ENCODE results near the gene TTC39A.

TTC39A gene

DNA sequence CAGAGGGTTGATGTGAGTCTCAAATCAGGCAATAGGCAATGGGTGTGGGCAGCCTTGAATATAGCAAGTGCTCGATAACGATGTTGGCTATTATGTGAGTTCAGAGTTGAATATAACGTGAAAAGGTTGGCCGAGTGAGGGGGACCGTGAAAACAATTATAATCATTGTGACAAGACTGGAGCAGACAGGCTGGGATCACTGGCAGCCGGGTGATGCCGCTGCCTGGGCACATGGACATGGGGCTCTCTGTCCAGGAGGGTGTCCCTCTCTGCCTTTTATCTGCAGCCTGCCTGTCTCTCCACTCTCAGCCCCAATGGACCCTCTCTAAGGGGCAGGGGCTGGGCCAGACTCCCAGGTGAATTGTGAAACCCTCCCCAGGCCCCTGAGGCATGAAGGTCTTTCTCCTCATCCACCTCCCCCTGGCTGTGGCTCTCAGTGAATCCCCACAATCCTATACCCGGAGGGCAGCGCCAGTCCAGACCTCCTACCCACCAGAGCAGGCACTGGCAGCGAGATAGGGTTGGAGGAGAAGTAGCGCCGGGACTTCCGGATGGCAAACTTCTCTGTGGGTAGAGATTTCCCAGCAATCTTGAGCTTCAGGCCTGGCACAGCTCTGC is 36.4 kb downstream of the TTC39A start:
- Histone ChIP-seq H3K36me3 (ENCODE audit: control insufficient read depth in 5 of 5, insufficient read depth in 5 of 5, low read length in 5 of 5) (peaks cover 0 to under 1% (median 0%) of the 10 kb centered on the region in 5 donors), H3K27me3 (ENCODE audit: control insufficient read depth in 5 of 5, insufficient read depth in 4 of 5, low read length in 5 of 5) (no peaks in the 10 kb centered on the region), H3K27ac (ENCODE audit: low read depth, low read length) (no peak overlapping the region), H3K4me1 (ENCODE audit: control insufficient read depth in 5 of 5, insufficient read depth in 5 of 5, low read length in 5 of 5) (peaks cover 0 to 20% (median 16%) of the 10 kb centered on the region in 5 donors), H3K4me3 (ENCODE audit: low read depth in 1 of 5, low read length in 5 of 5) (no peak overlapping the region), H3K9ac (ENCODE audit: low read length in 5 of 5) (no peak overlapping the region), H3K9me3 (ENCODE audit: control insufficient read depth in 5 of 5, low read length in 5 of 5) (no peaks in the 10 kb centered on the region)

DNA sequence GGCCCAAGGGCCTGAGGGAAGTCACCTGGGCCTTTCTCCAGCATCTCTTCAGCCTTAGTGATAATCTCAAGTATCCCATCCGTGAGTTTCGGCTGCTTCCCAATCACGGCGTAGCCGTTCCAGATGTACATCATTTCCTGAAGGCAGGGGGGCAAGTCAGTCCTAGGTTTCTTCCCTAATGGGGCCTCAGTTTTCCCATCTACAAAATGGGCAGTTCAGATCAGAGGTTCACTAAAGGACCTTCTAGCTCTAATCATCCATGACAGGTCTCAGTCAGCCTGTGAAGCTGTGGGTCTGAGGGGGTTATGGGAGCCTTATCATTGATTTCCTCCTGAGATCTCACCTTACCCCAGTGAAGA is 39.9 kb downstream of the TTC39A start:
- H3K4me3 ChIP-seq (ENCODE audit: low read depth in 1 of 5, low read length in 5 of 5): no peak overlapping the region
- H3K27me3 ChIP-seq (ENCODE audit: control insufficient read depth in 5 of 5, insufficient read depth in 4 of 5, low read length in 5 of 5): no peaks in the 10 kb centered on the region
- H3K36me3 ChIP-seq (ENCODE audit: control insufficient read depth in 5 of 5, insufficient read depth in 5 of 5, low read length in 5 of 5): peaks cover 0 to 3% (median 0%) of the 10 kb centered on the region in 5 donors
- H3K9ac ChIP-seq (ENCODE audit: low read length in 5 of 5): no peak overlapping the region
- H3K4me1 ChIP-seq (ENCODE audit: control insufficient read depth in 5 of 5, insufficient read depth in 5 of 5, low read length in 5 of 5): peaks cover 0 to 15% (median 8%) of the 10 kb centered on the region in 5 donors
- no peaks in the 10 kb centered on the region for H3K9me3 ChIP-seq (ENCODE audit: control insufficient read depth in 5 of 5, low read length in 5 of 5)
- no peak overlapping the region for H3K27ac ChIP-seq (ENCODE audit: low read depth, low read length)

DNA sequence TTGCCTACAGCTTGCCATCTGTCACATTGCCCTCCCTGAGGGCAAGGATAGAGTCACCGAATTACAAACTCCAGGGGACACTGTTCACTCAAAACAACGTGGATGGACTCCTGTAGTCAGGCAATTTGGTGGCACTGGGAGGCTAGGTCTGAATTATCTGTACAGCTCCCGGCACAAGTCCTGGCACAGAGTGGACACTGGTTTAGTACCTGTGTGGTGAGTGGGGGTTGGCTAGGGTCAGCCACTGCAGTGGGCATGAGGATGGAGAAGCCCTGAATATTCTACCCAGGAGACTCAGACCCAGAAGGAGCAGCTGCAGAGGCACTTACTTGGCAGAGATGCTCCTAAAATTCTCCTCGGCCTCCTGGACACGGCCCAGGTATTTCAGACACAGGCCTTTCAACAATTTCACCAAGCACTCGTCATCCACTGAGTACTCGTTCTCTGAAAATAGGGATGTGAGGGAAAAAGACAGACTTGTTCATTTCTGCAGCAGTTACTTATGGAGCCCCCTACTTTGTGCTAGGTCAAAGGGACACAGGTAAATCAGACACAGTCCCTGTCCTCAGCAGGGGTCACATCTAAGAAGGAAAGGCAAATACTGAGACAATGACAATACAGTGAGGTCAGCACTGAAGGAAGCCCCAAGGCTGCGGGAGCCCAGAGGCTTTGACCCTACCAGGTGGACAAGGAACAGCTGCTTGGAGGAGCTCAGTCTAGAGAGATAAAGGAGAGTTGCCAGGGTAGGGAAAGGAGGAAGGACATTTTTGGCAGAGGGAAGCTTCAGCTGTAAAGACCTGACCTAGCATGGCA is 40.5 kb downstream of the TTC39A start:
- H3K9me3 ChIP-seq (ENCODE audit: control insufficient read depth in 5 of 5, low read length in 5 of 5): no peaks in the 10 kb centered on the region
- H3K4me3 ChIP-seq (ENCODE audit: low read depth in 1 of 5, low read length in 5 of 5): no peak overlapping the region
- H3K9ac ChIP-seq (ENCODE audit: low read length in 5 of 5): no peak overlapping the region
- H3K27me3 ChIP-seq (ENCODE audit: control insufficient read depth in 5 of 5, insufficient read depth in 4 of 5, low read length in 5 of 5): no peaks in the 10 kb centered on the region
- H3K4me1 ChIP-seq (ENCODE audit: control insufficient read depth in 5 of 5, insufficient read depth in 5 of 5, low read length in 5 of 5): peaks cover 0 to 15% (median 8%) of the 10 kb centered on the region in 5 donors
- H3K36me3 ChIP-seq (ENCODE audit: control insufficient read depth in 5 of 5, insufficient read depth in 5 of 5, low read length in 5 of 5): peaks cover 0 to 3% (median 0%) of the 10 kb centered on the region in 5 donors
- no peak overlapping the region for H3K27ac ChIP-seq (ENCODE audit: low read depth, low read length)

DNA sequence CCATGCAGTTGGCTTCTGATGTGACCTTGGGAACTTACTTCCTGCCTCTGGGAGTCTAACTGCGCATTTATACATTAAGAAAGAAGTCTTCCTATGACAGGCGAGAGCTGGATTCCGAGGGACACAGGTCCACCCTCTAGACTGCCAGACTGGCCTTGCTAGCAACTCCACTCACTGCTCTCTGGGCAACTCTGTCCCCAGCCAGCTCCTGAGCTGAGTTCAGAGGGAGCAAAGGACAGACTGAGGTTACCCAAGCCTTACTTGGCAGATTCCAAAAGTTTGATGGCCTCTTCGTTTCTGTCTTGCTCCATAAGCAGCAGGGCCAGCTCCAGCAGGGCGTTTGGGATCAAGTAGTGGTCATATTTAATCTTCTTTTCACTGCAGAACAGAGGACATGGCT is 41.8 kb downstream of the TTC39A start:
- Histone ChIP-seq H3K4me3 (ENCODE audit: low read depth in 1 of 5, low read length in 5 of 5) (no peak overlapping the region), H3K9me3 (ENCODE audit: control insufficient read depth in 5 of 5, low read length in 5 of 5) (no peaks in the 10 kb centered on the region), H3K27me3 (ENCODE audit: control insufficient read depth in 5 of 5, insufficient read depth in 4 of 5, low read length in 5 of 5) (no peaks in the 10 kb centered on the region), H3K27ac (ENCODE audit: low read depth, low read length) (no peak overlapping the region), H3K4me1 (ENCODE audit: control insufficient read depth in 5 of 5, insufficient read depth in 5 of 5, low read length in 5 of 5) (peaks cover 0 to 15% (median 8%) of the 10 kb centered on the region in 5 donors), H3K9ac (ENCODE audit: low read length in 5 of 5) (peak overlapping the region in 1 of 5 donors; percentile 15), H3K36me3 (ENCODE audit: control insufficient read depth in 5 of 5, insufficient read depth in 5 of 5, low read length in 5 of 5) (peaks cover 0 to 3% (median 0%) of the 10 kb centered on the region in 5 donors)

- Histone ChIP-seq H3K36me3 (ENCODE audit: control insufficient read depth in 5 of 5, insufficient read depth in 5 of 5, low read length in 5 of 5) (peaks cover 0 to 3% (median 0%) of the 10 kb centered on the region in 5 donors), H3K9ac (ENCODE audit: low read length in 5 of 5) (no peak overlapping the region), H3K4me1 (ENCODE audit: control insufficient read depth in 5 of 5, insufficient read depth in 5 of 5, low read length in 5 of 5) (peaks cover 0 to 15% (median 8%) of the 10 kb centered on the region in 5 donors), H3K9me3 (ENCODE audit: control insufficient read depth in 5 of 5, low read length in 5 of 5) (no peaks in the 10 kb centered on the region), H3K27me3 (ENCODE audit: control insufficient read depth in 5 of 5, insufficient read depth in 4 of 5, low read length in 5 of 5) (no peaks in the 10 kb centered on the region), H3K27ac (ENCODE audit: low read depth, low read length) (no peak overlapping the region), H3K4me3 (ENCODE audit: low read depth in 1 of 5, low read length in 5 of 5) (no peak overlapping the region)
These were observed 42.4 kb downstream of the TTC39A start for GRCh38 chr1:51287966-51288365.

- H3K9me3 ChIP-seq (ENCODE audit: control insufficient read depth in 5 of 5, low read length in 5 of 5): no peaks in the 10 kb centered on the region
- H3K27me3 ChIP-seq (ENCODE audit: control insufficient read depth in 5 of 5, insufficient read depth in 4 of 5, low read length in 5 of 5): no peaks in the 10 kb centered on the region
- peaks cover 0 to 15% (median 8%) of the 10 kb centered on the region in 5 donors for H3K4me1 ChIP-seq (ENCODE audit: control insufficient read depth in 5 of 5, insufficient read depth in 5 of 5, low read length in 5 of 5)
- no peak overlapping the region for H3K4me3 ChIP-seq (ENCODE audit: low read depth in 1 of 5, low read length in 5 of 5)
- no peak overlapping the region for H3K27ac ChIP-seq (ENCODE audit: low read depth, low read length)
- H3K9ac ChIP-seq (ENCODE audit: low read length in 5 of 5): no peak overlapping the region
- H3K36me3 ChIP-seq (ENCODE audit: control insufficient read depth in 5 of 5, insufficient read depth in 5 of 5, low read length in 5 of 5): peaks cover 0 to 3% (median 0%) of the 10 kb centered on the region in 5 donors
These were observed 45.3 kb downstream of the TTC39A start for GRCh38 chr1:51285055-51285454.

GRCh38 chr1:51284487-51284954 is 45.8 kb downstream of the TTC39A start:
- Histone ChIP-seq H3K9me3 (ENCODE audit: control insufficient read depth in 5 of 5, low read length in 5 of 5) (no peaks in the 10 kb centered on the region), H3K36me3 (ENCODE audit: control insufficient read depth in 5 of 5, insufficient read depth in 5 of 5, low read length in 5 of 5) (peaks cover 0 to 3% (median 0%) of the 10 kb centered on the region in 5 donors), H3K27me3 (ENCODE audit: control insufficient read depth in 5 of 5, insufficient read depth in 4 of 5, low read length in 5 of 5) (no peaks in the 10 kb centered on the region), H3K4me1 (ENCODE audit: control insufficient read depth in 5 of 5, insufficient read depth in 5 of 5, low read length in 5 of 5) (peaks cover 0 to 15% (median 8%) of the 10 kb centered on the region in 5 donors), H3K27ac (ENCODE audit: low read depth, low read length) (no peak overlapping the region), H3K9ac (ENCODE audit: low read length in 5 of 5) (no peak overlapping the region), H3K4me3 (ENCODE audit: low read depth in 1 of 5, low read length in 5 of 5) (no peak overlapping the region)

DNA sequence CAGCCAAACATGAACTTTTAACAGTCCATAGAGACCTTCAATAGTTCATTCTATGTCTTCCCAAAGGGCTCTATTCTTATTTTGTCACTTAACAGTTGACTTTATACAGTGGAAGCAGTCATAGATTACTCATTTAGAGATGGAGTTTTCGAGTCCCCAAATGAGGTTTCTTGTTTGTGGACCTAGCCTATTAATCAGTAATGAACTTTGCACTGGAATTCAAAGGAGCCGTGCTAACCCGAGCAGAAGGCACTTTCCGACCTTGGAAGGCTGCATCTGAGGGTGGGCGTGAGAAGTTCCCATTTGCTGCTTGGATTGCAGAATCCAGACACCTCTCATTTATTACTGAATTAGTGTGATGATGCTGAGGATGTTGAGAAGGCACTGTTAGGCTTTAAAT is 46.4 kb downstream of the TTC39A start:
- H3K4me1 ChIP-seq (ENCODE audit: control insufficient read depth in 5 of 5, insufficient read depth in 5 of 5, low read length in 5 of 5): peaks cover 0 to 12% (median 6%) of the 10 kb centered on the region in 5 donors
- H3K9me3 ChIP-seq (ENCODE audit: control insufficient read depth in 5 of 5, low read length in 5 of 5): no peaks in the 10 kb centered on the region
- no peak overlapping the region for H3K27ac ChIP-seq (ENCODE audit: low read depth, low read length)
- H3K9ac ChIP-seq (ENCODE audit: low read length in 5 of 5): no peak overlapping the region
- no peaks in the 10 kb centered on the region for H3K27me3 ChIP-seq (ENCODE audit: control insufficient read depth in 5 of 5, insufficient read depth in 4 of 5, low read length in 5 of 5)
- H3K36me3 ChIP-seq (ENCODE audit: control insufficient read depth in 5 of 5, insufficient read depth in 5 of 5, low read length in 5 of 5): peaks cover 0 to 2% (median 0%) of the 10 kb centered on the region in 5 donors
- no peak overlapping the region for H3K4me3 ChIP-seq (ENCODE audit: low read depth in 1 of 5, low read length in 5 of 5)

DNA sequence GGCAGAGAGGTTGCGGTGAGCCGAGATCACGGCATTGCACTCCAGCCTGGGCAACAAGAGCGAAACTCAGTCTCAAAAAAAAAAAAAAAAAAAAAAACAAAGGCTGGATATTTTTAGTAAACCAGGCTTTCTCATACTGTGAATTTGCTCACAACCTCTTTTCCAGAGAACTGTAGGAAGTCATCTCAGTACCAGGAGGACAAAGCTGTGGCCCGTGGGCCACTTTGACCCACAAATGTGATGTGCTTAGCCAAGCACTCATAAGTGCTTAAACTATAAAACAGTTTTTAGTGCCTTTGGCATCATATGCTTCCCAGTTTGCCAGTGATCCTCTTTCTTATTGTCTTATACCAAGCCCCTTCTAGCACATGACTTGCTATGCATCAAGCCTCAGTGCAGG is 47.8 kb downstream of the TTC39A start:
- no peaks in the 10 kb centered on the region for H3K4me1 ChIP-seq (ENCODE audit: control insufficient read depth in 5 of 5, insufficient read depth in 5 of 5, low read length in 5 of 5)
- no peak overlapping the region for H3K27ac ChIP-seq (ENCODE audit: low read depth, low read length)
- no peaks in the 10 kb centered on the region for H3K27me3 ChIP-seq (ENCODE audit: control insufficient read depth in 5 of 5, insufficient read depth in 4 of 5, low read length in 5 of 5)
- no peak overlapping the region for H3K4me3 ChIP-seq (ENCODE audit: low read depth in 1 of 5, low read length in 5 of 5)
- H3K36me3 ChIP-seq (ENCODE audit: control insufficient read depth in 5 of 5, insufficient read depth in 5 of 5, low read length in 5 of 5): no peaks in the 10 kb centered on the region
- H3K9ac ChIP-seq (ENCODE audit: low read length in 5 of 5): no peak overlapping the region
- no peaks in the 10 kb centered on the region for H3K9me3 ChIP-seq (ENCODE audit: control insufficient read depth in 5 of 5, low read length in 5 of 5)

- H3K27ac ChIP-seq (ENCODE audit: low read depth, low read length): no peak overlapping the region
- no peaks in the 10 kb centered on the region for H3K27me3 ChIP-seq (ENCODE audit: control insufficient read depth in 5 of 5, insufficient read depth in 4 of 5, low read length in 5 of 5)
- H3K4me1 ChIP-seq (ENCODE audit: control insufficient read depth in 5 of 5, insufficient read depth in 5 of 5, low read length in 5 of 5): peaks cover 0 to under 1% (median 0%) of the 10 kb centered on the region in 5 donors
- no peak overlapping the region for H3K4me3 ChIP-seq (ENCODE audit: low read depth in 1 of 5, low read length in 5 of 5)
- no peak overlapping the region for H3K9ac ChIP-seq (ENCODE audit: low read length in 5 of 5)
- peaks cover 0 to 3% (median 0%) of the 10 kb centered on the region in 5 donors for H3K36me3 ChIP-seq (ENCODE audit: control insufficient read depth in 5 of 5, insufficient read depth in 5 of 5, low read length in 5 of 5)
- H3K9me3 ChIP-seq (ENCODE audit: control insufficient read depth in 5 of 5, low read length in 5 of 5): no peaks in the 10 kb centered on the region
These were observed 48.6 kb downstream of the TTC39A start for GRCh38 chr1:51281807-51282206.
